Nephron (organoid): Measurements from ENCODE around the gene DNAJB14.
A peak's percentile ranks its signal among the peaks of the same experiment; 100 is the strongest.

ENCODE experiments used
- H3K27ac Mint-ChIP-seq, 3 experiments: 2 replicates each; pipeline ENCODE4 v1.8.0; 2020; ENCODE audit warnings: mixed read lengths in 3 of 3, mild to moderate bottlenecking in 2 of 3, moderate library complexity in 1 of 3
- H3K27me3 Mint-ChIP-seq: 2 replicates; pipeline ENCODE4 v1.8.0; 2021; ENCODE audit warnings: low read depth, mild to moderate bottlenecking, moderate library complexity, mixed read lengths
- H3K36me3 Mint-ChIP-seq: 2 replicates; pipeline ENCODE4 v1.8.0; 2020; ENCODE audit warnings: low read depth, mixed read lengths
- H3K4me1 Mint-ChIP-seq: 2 replicates; pipeline ENCODE4 v1.8.0; 2020; ENCODE audit warnings: mixed read lengths
- H3K4me3 Mint-ChIP-seq, 3 experiments: 2 replicates each; pipeline ENCODE4 v1.8.0; 2020; ENCODE audit warnings: mild to moderate bottlenecking in 3 of 3, mixed read lengths in 3 of 3, moderate library complexity in 2 of 3
- H3K9me3 Mint-ChIP-seq: 2 replicates; pipeline ENCODE4 v1.8.0; 2020; ENCODE audit warnings: mixed read lengths
- CTCF ChIP-seq, 3 experiments: fragments of 200-600 bp; sonication (generic); IDR thresholded peaks; one replicate each; pipeline ENCODE4 v1.5.0; 2021; ENCODE audit warnings: antibody characterized with exemption in 3 of 3; ENCODE audit not compliant: unreplicated experiment in 3 of 3

DNAJB14 gene

GRCh38 chr4:99894161-99894997 lies 52.0 kb downstream of the DNAJB14 start, which contains the start of gene LAMTOR3:
TSS of gene LAMTOR3 (minus strand) at chr4:99894427. CDS start at chr4:99893963, 464 bp downstream.
- Mint-ChIP-seq H3K4me1 (peaks cover 38% of the 10 kb centered on the region), H3K36me3 (peaks cover 6% of the 10 kb centered on the region), H3K27me3 (no peaks in the 10 kb centered on the region), H3K27ac (peak within 1 kb of the TSS; percentile 97 to 99 (median 98)), H3K4me3 (peak within 1 kb of the TSS; percentile 99 to 100 (median 100)), H3K9me3 (no peaks in the 10 kb centered on the region)
- TF ChIP-seq CTCF (IDR thresholded peaks at IDR 0.05; ENCODE audit: unreplicated experiment in 3 of 3) = no peak

- no peak for TF ChIP-seq CTCF (IDR thresholded peaks at IDR 0.05; ENCODE audit: unreplicated experiment in 3 of 3)
Measured at GRCh38 chr4:99893839-99894160, 52.6 kb downstream of the DNAJB14 start.

GRCh38 chr4:99893029-99893428 lies 53.4 kb downstream of the DNAJB14 start:
- H3K27me3 Mint-ChIP-seq = no peaks in the 10 kb centered on the region
- no peak for TF ChIP-seq CTCF (IDR thresholded peaks at IDR 0.05; ENCODE audit: unreplicated experiment in 3 of 3)
- peaks cover 38% of the 10 kb centered on the region for H3K4me1 Mint-ChIP-seq
- peak overlapping the region; percentile 97 to 99 (median 98) for H3K27ac Mint-ChIP-seq
- H3K9me3 Mint-ChIP-seq = no peaks in the 10 kb centered on the region
- H3K36me3 Mint-ChIP-seq = peaks cover 3% of the 10 kb centered on the region
- H3K4me3 Mint-ChIP-seq = peak overlapping the region; percentile 99 to 100 (median 100)

More at GRCh38 chr4:99893839-99894160, 52.6 kb downstream of the DNAJB14 start:
- Mint-ChIP-seq H3K4me1 (peaks cover 38% of the 10 kb centered on the region), H3K9me3 (no peaks in the 10 kb centered on the region), H3K36me3 (peaks cover 6% of the 10 kb centered on the region), H3K27ac (peak overlapping the region; percentile 97 to 99 (median 98)), H3K4me3 (peak overlapping the region; percentile 99 to 100 (median 100)), H3K27me3 (no peaks in the 10 kb centered on the region)

- Mint-ChIP-seq H3K36me3 (peaks cover 3% of the 10 kb centered on the region), H3K4me3 (peak overlapping the region; percentile 50 to 74 (median 65)), H3K9me3 (no peaks in the 10 kb centered on the region), H3K4me1 (peaks cover 38% of the 10 kb centered on the region), H3K27ac (no peak overlapping the region), H3K27me3 (no peaks in the 10 kb centered on the region)
- no peak for TF ChIP-seq CTCF (IDR thresholded peaks at IDR 0.05; ENCODE audit: unreplicated experiment in 3 of 3)
Measured at GRCh38 chr4:99891351-99891750, 55.1 kb downstream of the DNAJB14 start.

- Mint-ChIP-seq H3K4me3 (no peak overlapping the region), H3K9me3 (no peaks in the 10 kb centered on the region), H3K27ac (no peak overlapping the region), H3K36me3 (peaks cover 3% of the 10 kb centered on the region), H3K27me3 (no peaks in the 10 kb centered on the region), H3K4me1 (peaks cover 14% of the 10 kb centered on the region)
- no peak for TF ChIP-seq CTCF (IDR thresholded peaks at IDR 0.05; ENCODE audit: unreplicated experiment in 3 of 3)
Measured at GRCh38 chr4:99887837-99888236, 58.6 kb downstream of the DNAJB14 start.

- H3K27me3 Mint-ChIP-seq = no peaks in the 10 kb centered on the region
- no peak for TF ChIP-seq CTCF (IDR thresholded peaks at IDR 0.05; ENCODE audit: unreplicated experiment in 3 of 3)
- H3K27ac Mint-ChIP-seq = no peak overlapping the region
- peaks cover 10% of the 10 kb centered on the region for H3K36me3 Mint-ChIP-seq
- H3K9me3 Mint-ChIP-seq = no peaks in the 10 kb centered on the region
- no peak overlapping the region for H3K4me3 Mint-ChIP-seq
- peaks cover 3% of the 10 kb centered on the region for H3K4me1 Mint-ChIP-seq
Measured at GRCh38 chr4:99886146-99886545, 60.3 kb downstream of the DNAJB14 start.
